Cerebellar cortex (tissue), 1 donor: ENCODE measurements around the gene EXOC6B.
"Not testable (repeated sequence)": the region's sequence is repeated elsewhere in the genome, so short reads cannot be mapped to it uniquely, and the experiment has no call there.

Experiments used
- DNase-seq: peaks from one replicate; pipeline ENCODE4 v3.0.0-alpha.2; 2015; ENCODE audit warnings: low spot score

EXOC6B gene

DNA sequence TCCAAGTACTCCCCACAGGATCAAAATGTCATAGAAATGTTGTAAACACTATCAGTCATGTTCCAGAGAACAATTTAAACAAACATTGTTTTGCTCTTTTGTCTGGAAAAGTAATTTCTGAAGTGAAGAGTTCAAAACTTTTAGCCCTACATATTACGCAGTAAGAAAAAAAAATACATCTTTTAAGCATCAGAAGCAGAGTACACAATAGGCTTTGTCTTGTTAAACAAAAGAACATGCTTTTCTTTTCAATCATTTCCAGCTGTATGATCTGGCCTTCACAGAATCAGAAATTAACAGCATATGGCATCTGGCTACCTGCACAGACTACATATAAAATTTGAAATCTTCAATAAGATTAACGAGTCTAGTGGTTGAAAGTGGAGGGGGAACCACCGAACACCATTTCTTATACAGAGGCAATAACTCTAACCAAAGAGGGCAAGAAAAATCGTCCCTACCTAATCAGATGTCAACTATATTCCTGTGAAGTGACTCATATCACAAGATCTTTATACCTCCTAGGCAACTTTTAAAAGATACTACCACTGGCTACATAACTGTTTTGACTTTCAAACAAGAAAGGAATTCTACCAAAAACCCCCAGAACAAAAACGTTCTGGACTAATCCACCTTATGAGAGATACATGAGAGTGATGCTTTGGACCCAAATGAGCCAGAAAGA, 149.3 kb downstream of the EXOC6B start:
- no peak for DNase-seq

DNA sequence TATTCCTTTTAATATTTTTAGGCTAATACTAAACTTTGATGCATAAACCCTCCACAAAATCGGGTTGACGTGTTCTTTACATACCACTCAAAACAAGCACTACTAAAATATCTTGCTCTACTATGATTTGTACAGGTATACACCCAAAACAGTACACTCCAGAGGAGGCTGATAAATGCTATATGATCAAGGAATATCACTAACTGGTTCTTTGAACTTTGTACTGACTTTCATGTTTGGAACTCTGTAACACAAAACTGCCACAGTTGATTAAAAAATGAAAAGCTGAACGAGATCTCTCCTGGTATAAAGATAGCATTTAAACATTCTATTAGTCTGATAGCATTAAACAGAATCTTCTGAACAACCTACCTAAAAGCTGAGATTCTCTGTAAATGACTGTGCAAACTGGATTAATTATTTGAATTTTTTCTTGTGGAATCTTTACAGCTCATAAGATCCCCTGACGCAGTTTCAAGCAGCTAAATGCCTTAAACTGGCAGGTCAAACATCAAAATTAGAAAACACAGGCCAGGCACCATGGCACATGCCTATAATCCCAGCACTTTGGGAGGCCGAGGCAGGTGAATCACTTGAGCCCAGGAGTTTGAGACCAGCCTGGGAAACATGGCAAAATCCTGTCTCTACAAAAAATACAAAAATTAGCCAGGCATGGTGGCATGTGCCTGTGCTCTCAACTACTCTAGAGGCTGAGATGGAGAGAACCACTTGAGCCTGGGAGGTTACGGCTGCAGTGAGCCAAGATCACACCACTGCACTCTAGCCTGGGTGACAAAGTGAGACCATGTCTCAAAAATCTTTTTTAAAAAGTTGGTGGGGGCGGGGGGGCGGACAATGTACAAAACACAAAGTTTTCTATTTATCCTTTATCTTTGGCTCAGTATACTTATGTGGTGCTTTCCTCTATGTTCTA, 150.6 kb downstream of the EXOC6B start:
- no peak for DNase-seq

DNA sequence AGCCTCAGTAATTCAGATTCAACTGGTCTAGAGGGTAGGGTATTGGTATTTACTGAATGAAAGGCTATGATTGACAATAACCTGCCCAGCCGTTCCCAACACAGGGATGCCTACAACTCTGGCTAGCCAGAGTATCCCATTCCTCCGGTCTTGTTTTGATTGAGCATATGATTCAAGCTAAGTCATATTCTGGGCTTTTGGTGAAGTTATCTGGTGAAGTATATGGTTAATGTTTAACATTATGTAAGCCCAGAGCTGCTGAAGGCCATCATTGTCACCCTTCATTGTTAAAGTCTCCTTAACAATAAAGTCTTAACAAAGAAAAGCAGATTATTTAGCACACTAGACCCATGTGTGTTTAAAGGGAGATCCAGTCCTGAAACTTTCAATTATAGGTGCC, 152.6 kb downstream of the EXOC6B start:
- no peak for DNase-seq

DNA sequence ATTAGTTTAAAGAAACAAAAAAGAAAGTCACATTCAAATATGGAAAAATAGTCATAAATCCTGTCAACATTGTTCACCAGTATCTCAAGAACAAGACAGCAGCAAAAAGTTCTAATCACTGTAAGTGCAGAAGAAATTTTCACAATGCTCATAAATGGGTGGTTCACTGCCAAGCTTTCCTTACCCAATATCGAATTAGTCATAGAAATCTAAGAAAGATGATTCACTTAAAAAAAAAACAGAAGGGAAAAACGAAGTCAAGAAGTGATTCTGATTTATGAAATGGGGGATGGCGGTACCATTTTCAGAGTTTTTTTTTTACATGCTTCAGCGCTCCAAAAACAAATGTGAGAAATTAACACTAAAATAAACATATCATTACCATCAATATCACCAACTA, 156.7 kb downstream of the EXOC6B start:
- no peak for DNase-seq

DNA sequence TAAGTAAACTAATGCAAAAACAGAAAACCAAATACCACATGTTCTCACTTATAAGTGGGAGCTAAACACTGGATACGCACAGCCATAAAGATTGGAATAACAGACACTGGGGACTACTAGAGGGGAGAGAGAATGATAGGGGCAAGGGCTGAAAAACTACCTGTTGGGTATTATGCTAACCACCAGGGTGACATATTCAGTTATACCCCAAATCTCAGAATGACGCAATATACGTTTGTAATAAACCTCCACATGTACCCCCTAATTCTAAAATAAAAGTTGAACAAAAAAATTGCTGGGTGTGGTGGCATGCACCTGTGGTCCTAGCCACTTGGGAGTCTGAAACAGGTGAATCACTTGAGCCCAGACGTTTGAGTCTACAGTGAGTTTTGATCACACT, 157.2 kb downstream of the EXOC6B start:
- DNase-seq = no peak

DNA sequence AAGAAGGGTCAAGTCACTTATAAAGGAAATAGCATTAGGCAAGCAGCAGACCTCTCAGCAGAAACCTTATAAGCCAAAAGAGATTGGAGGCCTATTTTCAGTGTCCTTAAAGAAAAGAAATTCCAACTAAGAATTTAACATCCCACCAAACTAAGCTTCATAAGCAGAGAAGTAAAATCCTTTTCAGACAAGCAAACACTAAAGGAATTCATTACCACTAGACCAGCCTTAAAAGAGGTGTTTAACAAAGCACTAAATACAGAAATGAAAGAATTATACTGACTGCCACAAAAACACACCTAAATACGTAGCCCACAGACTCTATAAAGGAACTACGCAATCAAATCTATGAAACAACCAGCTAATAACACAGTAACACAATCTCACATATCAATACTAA, 160.4 kb downstream of the EXOC6B start:
- DNase-seq = no peak

DNA sequence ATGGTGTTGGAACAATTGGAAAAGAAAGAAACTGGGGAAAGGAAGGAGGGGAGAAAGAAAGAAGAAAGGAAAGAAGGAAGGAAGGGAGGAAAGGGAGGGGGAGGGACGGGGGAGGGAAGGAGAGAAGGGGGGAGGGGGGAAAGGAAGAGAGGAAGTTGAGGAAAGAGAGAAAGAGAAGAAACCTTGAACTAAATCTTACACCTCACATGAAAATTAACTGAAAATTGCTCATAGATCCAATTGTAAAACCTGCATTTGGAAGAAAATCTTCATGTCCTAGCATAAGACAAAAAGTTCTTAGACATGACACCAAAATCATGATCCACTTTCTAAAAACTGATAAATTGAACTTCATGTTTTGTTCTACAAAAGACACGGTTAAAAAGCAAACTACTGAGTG, 163.8 kb downstream of the EXOC6B start:
- no peak for DNase-seq

DNA sequence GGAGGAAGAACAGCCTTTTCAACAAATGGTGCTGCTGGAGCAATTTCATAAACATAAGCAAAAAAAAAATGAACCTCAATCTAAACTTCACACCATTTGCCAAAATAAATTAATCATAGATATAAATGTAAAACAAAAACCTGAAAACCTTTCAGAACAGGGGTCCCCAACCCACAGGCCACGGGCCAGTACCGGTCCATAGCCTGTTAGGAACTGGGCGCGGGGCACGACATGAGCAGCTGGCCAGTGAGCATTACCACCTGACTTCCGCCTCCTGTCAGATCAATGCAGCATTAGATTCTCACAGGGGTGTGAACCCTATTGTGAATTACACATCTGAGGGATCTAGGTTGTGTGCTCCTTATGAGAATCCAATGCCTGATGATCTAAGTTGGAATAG, 176.0 kb downstream of the EXOC6B start:
- no peak for DNase-seq

DNA sequence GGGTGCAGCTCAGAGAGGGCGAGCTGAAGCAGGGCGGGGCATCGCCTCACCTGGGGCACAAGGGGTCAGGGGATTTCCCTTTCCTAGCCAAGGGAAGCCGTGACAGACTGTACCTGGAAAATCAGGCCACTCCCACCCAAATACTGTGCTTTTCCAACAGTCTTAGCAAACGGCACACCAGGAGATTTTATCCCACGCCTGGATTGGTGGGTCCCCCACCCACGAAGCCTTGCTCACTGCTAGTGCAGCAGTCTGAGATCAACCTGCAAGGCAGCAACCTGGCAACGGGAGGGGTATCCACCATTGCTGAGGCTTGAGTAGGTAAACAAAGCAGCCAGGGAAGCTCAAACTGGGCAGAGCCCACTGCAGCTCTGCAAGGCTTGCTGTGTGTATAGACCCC, 184.6 kb downstream of the EXOC6B start:
- DNase-seq = not testable (repeated sequence)

DNA sequence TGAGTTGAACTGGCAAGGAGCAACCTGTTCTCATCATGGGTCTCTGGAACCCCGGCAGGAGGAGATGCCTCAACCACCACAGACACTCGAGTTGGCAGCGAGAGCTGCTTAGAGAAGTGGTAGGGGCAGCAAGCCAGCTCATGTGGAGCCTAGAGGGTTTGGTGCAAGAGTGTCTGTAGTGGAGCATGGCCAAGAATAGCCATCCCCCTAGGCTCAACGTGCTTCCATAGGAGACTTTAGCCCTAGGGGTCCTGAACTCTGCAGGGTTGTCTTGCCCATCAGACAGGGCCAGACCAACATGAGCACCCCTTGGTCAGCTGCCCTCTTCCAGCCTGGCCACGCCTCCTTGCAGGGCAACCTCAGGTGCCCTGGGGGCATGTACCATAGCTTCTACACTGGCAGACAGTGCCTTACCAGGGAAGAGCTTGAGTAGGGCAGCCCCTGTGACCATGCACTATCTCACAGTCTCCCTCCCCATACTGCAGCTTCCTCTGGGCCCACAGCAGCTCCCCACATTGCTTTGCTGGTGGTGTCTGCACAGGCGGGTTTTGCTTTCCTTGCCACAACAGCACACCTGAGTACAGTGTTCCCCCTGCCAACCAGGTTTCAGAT, 187.1 kb downstream of the EXOC6B start:
- DNase-seq = no peak

DNA sequence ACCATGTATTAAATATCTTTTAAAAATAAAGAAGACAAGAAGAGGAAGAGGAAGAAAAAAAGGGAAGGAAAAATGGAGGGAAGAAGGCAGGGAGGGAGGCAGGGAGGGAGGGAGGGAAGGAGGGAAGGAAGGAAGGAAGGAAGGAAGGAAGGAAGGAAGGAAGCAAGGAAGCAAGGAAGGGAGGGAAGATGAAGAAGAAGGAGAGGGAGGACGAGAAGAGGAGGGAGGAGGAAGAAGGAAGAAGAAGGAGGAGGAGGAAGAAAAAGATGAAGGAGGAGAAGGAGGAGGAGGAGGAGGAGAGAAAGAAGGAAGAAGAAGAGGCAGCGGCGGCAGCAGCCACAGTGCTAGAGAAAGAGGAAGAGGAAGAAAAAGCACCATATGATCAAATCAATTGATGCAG, 189.6 kb downstream of the EXOC6B start:
- DNase-seq = no peak

DNA sequence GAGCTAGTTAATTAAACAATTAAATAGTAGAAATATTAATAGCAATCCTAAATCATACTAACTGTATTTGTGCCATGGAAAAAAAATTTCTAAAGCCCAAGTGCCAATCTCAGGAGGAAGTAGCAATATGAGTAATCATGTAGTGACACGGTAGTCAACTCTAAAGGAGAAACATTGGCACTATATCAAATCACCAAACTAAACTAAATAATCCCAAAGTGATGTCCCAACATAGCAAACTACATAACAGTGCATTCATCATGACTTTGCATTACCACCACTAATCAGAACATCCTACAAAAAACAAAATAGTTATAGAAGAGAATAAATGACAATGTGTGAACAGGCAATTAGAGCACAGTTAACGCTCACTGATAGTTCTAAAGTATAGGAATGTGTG, 195.1 kb downstream of the EXOC6B start:
- DNase-seq = no peak

DNA sequence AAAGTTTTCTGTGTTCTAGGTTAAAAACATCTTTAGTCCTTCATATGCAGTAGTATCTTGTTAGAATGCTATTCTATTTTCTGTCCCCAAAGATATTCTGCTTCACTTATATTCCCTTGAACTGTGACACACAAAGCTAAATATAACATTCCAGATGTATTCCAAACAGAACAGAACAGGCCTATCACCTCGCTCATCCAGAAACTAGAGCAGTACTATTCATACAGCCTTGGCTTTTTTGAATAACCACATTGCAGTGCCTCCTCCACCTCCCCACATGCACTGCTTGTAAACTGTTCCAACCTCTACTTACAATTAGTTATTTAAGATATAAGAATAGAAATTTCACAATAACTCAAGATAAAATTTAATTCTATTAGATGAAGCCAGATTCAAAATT, 196.8 kb downstream of the EXOC6B start:
- DNase-seq = no peak

DNA sequence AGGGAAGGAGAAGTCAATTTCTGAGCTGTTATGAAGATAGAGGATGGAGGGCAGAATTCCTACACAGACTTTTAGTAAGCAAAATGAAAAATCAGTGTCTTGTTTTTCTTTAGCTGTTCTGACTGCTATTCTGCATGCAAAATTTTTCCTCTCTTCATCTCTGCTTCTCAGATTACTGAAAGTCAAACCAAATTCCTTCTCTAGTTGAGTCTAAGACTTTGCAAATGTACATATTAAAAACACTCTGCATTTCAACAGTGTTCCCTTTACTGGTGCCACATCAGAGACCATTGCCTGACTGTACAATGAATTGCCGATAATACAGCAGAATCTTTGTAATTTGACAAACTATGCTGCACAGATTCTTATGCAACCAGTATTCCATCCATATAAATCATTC, 198.8 kb downstream of the EXOC6B start:
- no peak for DNase-seq

DNA sequence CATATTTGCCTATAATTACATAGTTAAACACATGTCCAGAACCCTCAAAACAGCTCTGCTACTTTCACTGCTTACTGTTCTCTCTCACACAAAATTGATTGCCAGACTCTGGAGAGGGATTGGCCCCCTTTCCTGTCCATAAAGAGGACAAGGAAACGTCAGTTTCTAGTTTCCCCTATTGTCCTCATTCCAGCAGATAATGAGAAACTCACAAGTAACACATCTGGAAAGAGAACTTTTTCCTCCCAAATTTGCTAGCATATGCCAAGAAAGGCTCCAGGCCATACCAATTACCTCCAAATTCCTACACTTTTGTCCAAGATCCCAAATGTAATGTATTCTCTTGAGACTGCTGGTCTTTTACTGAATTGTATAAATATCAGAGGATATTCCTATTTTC, 200.5 kb downstream of the EXOC6B start:
- DNase-seq = no peak

DNA sequence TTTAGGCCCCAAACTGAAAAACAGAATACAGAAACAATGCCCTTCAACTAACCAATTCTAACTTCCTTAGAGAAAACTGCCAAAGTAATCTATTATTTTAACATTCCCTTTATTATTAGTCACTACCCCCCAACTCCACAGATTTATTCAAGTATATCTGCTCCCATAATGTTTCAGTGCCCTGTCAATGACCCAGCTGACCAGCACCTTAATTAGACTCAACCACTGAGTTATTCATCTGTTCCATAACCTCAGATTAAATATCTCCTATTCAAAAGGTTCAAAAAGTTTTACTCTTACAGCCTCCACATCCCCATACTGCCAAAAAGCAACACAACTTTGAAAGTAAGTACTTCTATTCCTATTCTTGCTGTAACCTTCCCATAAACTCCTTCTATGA, 202.4 kb downstream of the EXOC6B start:
- no peak for DNase-seq

DNA sequence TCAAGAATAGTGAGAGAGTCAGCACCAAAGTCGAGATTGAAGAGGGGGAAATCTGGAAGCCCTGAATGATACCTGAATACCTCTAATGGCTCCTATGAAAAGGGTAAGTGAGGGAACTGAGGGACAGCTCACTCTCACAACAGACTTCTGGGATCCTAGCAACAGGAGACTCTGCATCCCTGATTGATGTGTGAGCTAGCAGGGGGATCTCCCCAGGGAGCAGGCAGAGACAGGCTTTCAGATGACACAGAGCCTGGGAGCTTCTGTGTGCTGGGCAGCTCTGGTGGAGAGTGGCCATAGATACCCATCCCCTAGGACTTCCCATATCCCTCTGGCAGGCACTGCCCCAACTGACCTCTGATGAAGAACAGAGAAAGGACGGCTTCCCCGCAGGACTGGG, 206.2 kb downstream of the EXOC6B start:
- DNase-seq = no peak

DNA sequence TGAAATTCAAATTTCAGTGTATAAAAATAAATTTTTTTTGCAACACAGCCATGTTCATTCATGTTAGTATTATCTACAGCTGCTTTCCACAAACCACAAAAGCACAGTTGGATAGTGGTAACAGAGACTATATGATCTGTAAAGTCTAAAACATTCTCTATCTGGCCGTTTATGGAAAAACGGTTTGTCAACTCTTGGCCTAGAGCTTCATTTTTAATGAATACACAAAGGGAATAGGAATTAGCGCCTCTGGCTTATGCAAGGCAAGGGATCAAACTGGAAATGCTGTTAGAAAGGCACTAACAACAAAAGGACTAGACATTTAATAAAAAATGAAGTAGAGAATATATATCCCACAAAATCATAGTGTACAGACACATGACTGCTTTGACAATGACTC, 211.9 kb downstream of the EXOC6B start:
- DNase-seq = no peak

DNA sequence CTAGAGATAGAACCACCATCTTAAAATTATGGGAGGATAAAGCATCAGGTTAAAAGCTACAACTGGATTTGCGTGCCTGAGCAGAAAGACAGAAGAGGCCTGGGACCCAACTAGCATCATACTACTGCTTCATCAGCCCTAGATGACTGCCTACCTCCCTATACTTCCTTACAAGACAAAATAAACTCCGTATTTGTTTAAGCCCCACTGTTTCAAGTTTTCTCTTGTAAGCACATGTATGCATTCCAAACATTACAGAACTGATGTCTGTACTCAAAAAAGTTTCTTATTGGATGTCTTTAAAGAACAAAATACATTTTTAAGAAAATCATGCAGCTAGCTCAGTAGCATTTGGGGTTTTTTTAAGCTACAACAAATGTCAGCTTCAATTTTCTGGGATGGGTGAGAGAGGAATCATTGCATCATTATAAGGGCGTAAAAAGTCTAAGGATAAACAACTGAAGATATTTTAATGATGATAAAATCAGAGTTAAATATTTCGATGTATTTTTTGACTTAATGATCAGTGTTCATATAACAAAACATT, 213.1 kb downstream of the EXOC6B start:
- no peak for DNase-seq

DNA sequence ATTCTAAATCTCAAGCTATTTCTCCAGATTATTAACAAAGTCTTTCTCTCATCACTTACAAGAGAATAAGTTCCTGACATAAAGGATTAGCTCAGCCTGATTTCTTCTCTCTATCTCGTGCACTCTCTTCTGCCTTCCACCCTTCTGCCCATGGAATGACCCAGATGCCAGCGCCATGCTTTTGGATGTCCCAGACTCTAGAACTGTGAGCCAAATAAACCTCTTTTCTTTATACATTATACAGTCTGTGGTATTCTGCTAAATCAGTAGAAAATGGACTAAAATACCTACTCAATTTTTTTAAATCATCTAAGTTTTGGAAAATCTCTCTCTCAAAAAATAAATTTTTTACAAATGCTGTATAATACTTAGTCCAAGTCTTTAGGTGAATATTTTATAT, 218.6 kb downstream of the EXOC6B start:
- no peak for DNase-seq

DNA sequence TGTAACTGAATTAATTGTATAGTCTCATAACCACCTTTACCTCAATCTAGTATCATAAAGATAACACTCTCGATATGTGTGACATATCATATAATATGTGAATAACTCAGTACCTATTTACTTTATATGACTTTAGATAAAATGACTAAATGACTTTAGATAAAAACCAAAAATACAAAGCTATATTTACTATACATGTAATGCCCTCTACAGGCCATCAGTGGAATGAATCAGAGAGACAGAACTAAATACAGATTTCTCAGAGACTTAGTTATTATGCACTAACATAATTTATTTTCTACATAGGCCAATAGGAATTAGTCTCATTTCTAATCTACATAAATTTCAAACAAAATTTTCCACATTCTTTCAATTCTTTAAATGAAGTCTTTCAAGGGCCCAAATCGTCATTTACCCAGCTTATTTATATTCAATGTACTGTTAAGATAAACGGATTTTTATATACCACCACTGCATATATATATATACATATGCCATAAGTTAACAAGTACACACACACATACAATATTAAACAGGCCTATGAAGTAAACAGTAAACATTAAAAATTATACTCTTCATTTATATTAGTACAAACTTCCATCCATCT, 219.9 kb downstream of the EXOC6B start:
- no peak for DNase-seq

DNA sequence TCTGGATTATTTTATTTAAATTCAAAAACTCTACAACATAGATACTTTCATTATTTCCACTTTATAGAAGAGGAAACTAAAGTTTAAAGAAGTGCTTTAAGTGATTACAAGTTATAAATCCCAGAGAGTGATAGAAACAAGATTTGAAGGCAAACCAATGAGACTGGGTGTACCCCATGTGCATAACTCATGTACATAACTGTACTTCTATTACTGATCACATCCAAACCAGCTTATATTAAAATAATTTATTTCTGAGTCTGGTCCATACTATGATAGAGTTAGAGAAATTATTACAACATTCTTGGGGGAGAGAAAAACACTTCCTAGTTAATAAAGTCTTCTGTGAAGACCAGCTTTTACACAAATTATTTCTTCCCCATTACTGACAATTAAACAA, 221.4 kb downstream of the EXOC6B start:
- DNase-seq = no peak
